Lower leg skin (tissue), 4 donors: Measurements from ENCODE around the gene COX19. TPM values are rescaled to one million over a fixed set of nuclear protein-coding genes. Genes with fewer than 3 reads are reported as not detected.

ENCODE experiments used
- DNase-seq, 2 donors: peaks; one replicate each; pipeline ENCODE4 v3.0.0-alpha.2; 2019; ENCODE audit warnings: low spot score in 2 of 2
- H3K4me3 ChIP-seq: fragments of 200-600 bp; sonication (generic); 2 replicates; pipeline ENCODE4 v1.5.1; 2017; ENCODE audit warnings: mild to moderate bottlenecking, low read depth; ENCODE audit not compliant: poor library complexity, severe bottlenecking
- CTCF ChIP-seq, 3 donors: fragments of 450-650 bp; IDR thresholded peaks; one replicate each; pipeline ENCODE4 v1.5.1; 2016; ENCODE audit warnings: antibody characterized with exemption in 3 of 3, mild to moderate bottlenecking in 3 of 3, moderate library complexity in 2 of 3
- POLR2A ChIP-seq, 2 donors: fragments of 450-650 bp; IDR thresholded peaks; one replicate each; pipeline ENCODE4 v1.6.1; 2016 to 2017; ENCODE audit warnings: antibody characterized with exemption in 2 of 2, mild to moderate bottlenecking in 1 of 2, moderate library complexity in 1 of 2
- WGBS, 2 donors: methylation state at CpG; one replicate each; pipeline ENCODE4 v1.1.5; 2018; 5-methylcytosine and 5-hydroxymethylcytosine counted together
- intact Hi-C: fragments of 100-400 bp; cut with DNase I; formaldehyde crosslinking; loops from one replicate; pipeline ENCODE4 v1.15.0; 2023; ENCODE audit warnings: low total_unique reads
- microRNA counts, 2 donors: library from miRNA; unstranded; fragments of <30 nt; microRNA quantifications; one replicate each; lab custom pipeline; 2016
- microRNA-seq, 2 donors: library from miRNA; unstranded; fragments of <30 nt; microRNA quantifications; one replicate each; pipeline ENCODE4, GENCODE V29; 2016; ENCODE audit warnings: borderline replicate concordance in 2 of 2, borderline number of aligned reads in 1 of 2
- total RNA-seq, 4 donors: library from RNA; depleted of rRNA; stranded (reverse); fragments of >200 nt; gene quantifications; one replicate each; pipeline ENCODE4 v1.1.0, GENCODE V29; 2016

The COX19 gene
- total RNA-seq, 4 donors from 2014 or later = 13.0 to 25.1 (median 15.1) TPM

- intact Hi-C loops = no loop called here
- TF ChIP-seq POLR2A (IDR thresholded peaks at IDR 0.05) (no peak), CTCF (IDR thresholded peaks at IDR 0.05) (no peak)
- 75 to 85% methylated on average over 10 to 21 of the region's 21 CpGs for WGBS, 2 donors
- peak in 1 of 2 donors; percentile 77 for DNase-seq
- H3K4me3 ChIP-seq = no peak overlapping the region
Measured at GRCh38 chr7:918441-919113, 56.8 kb downstream of the COX19 start.

GRCh38 chr7:918118-918425 is 57.3 kb downstream of the COX19 start:
- intact Hi-C loops = no loop called here
- WGBS, 2 donors = 84 to 85% methylated on average over 9 of the region's 9 CpGs
- no peak overlapping the region for H3K4me3 ChIP-seq
- TF ChIP-seq POLR2A (IDR thresholded peaks at IDR 0.05) = no peak
- TF ChIP-seq CTCF (IDR thresholded peaks at IDR 0.05) = no peak
- no peak for DNase-seq

GRCh38 chr7:917255-918117 is 57.9 kb downstream of the COX19 start:
- WGBS, 2 donors = 73 to 79% methylated on average over 25 to 27 of the region's 33 CpGs
- H3K4me3 ChIP-seq = no peak overlapping the region
- peak in 1 of 2 donors; percentile 57 for DNase-seq
- no peak for TF ChIP-seq POLR2A (IDR thresholded peaks at IDR 0.05)
- no peak for TF ChIP-seq CTCF (IDR thresholded peaks at IDR 0.05)
- intact Hi-C loops = no loop called here

GRCh38 chr7:916291-916941 is 58.9 kb downstream of the COX19 start:
- intact Hi-C loops = no loop called here
- TF ChIP-seq POLR2A (IDR thresholded peaks at IDR 0.05) = no peak
- TF ChIP-seq CTCF (IDR thresholded peaks at IDR 0.05) = no peak
- no peak overlapping the region for H3K4me3 ChIP-seq
- 24 to 30% methylated on average over 15 to 16 of the region's 17 CpGs for WGBS, 2 donors
- no peak for DNase-seq

MicroRNAs encoded within 50 kb of the gene (microRNA counts, 767-probe panel; counts per million panel counts)
- 0 to 358 counts per million in 2 donors for microRNA hsa-miR-339-3p (lab: Ali Mortazavi, UCI)
- 0 to 358 counts per million in 2 donors for microRNA hsa-miR-339-5p (lab: Ali Mortazavi, UCI)

Small RNA genes within 50 kb of the gene (microRNA-seq; reads per million reads assigned to microRNA genes)
- gene MIR339 = 290 to 295 reads per million in 2 donors

Other genes with a start within 250 kb of the COX19 start
- gene DNAAF5, start 248.8 kb downstream of the COX19 start, total RNA-seq = 10 to 100 TPM; 19.0 to 25.3 (median 24.1) TPM
- gene PRKAR1B, start 248.3 kb downstream of the COX19 start, total RNA-seq = 10 to 100 TPM in 3 of 4 donors, 1 to 10 TPM in 1; 7.8 to 16.9 (median 15.0) TPM
- 100 to 1,000 TPM; 265 to 429 (median 271) TPM for gene SUN1, start 143.1 kb downstream of the COX19 start, total RNA-seq
- gene GET4, start 99.0 kb downstream of the COX19 start, total RNA-seq = 10 to 100 TPM; 46.1 to 67.7 (median 51.6) TPM
- 10 to 100 TPM in 1 of 4 donors, 1 to 10 TPM in 3; 9.1 to 18.8 (median 9.9) TPM for gene ADAP1, start 20.9 kb downstream of the COX19 start, total RNA-seq
- 10 to 100 TPM; 11.7 to 31.6 (median 19.3) TPM for gene CYP2W1, start 7.6 kb upstream of the COX19 start, total RNA-seq
- 10 to 100 TPM; 26.9 to 61.7 (median 39.0) TPM for gene GPR146, start 69.0 kb upstream of the COX19 start, total RNA-seq
- 1 to 10 TPM; 1.1 to 4.5 (median 3.1) TPM for gene GPER1, start 112.6 kb upstream of the COX19 start, total RNA-seq
- 10 to 100 TPM in 3 of 4 donors, 1 to 10 TPM in 1; 9.4 to 26.0 (median 22.8) TPM for gene ZFAND2A, start 184.6 kb upstream of the COX19 start, total RNA-seq